ENCODE measurements around the gene CDKN2B-AS1. TPM values are rescaled to one million over a fixed set of nuclear protein-coding genes. Genes with fewer than 3 reads are reported as not detected.

CDKN2B-AS1 gene
- total and polyA plus RNA-seq, 2 donors from 2014 or later = 0.82 TPM; not detected in 1

- FAIRE-seq (no peak), DNase-seq (no peak)
- Histone ChIP-seq H3K4me1 (ENCODE audit: control insufficient read depth in 2 of 3, insufficient read depth in 2 of 3, low read depth in 1 of 3, low read length in 3 of 3) (no peaks in the 10 kb centered on the region), H3K27ac (ENCODE audit: low read depth in 2 of 2, low read length in 2 of 2) (no peak overlapping the region), H3K9me3 (ENCODE audit: control insufficient read depth in 2 of 3, insufficient read depth in 1 of 3, low read length in 3 of 3) (no peaks in the 10 kb centered on the region), H3K9ac (ENCODE audit: low read length in 3 of 3) (no peak overlapping the region), H3K4me3 (ENCODE audit: low read length in 3 of 3) (no peak overlapping the region), H3K27me3 (ENCODE audit: control insufficient read depth, insufficient read depth, low read length) (no peaks in the 10 kb centered on the region), H3K36me3 (ENCODE audit: control insufficient read depth in 2 of 3, insufficient read depth in 3 of 3, low read length in 3 of 3) (no peaks in the 10 kb centered on the region)
- intact Hi-C loops (cut with DNase I) = no loop called here
- TF ChIP-seq CTCF (IDR thresholded peaks at IDR 0.05; ENCODE audit: borderline replicate concordance, extremely low read depth, insufficient read depth) = no peak
Observed at GRCh38 chr9:22157276-22157675, 162.7 kb downstream of the CDKN2B-AS1 start.

DNA sequence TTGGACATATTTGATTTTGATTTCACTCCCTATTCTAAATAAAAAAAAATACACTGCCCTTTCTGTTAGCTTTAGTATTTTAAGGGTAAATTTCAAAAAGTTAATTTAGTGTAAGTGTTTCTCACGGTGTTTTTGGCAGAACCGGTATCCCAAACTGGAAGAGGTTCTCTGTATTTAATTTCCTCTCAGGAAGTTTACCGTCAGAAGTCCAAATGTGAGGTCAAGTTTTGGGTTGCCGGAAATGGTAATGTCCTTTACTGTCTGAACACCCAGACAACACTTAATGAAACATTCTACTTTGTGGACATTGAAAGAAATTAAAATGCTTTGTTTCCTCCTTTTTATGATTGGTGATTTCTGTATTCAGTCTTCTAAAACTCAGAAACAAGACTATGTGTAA lies 163.2 kb downstream of the CDKN2B-AS1 start:
- Histone ChIP-seq H3K9ac (ENCODE audit: low read length in 3 of 3) (no peak overlapping the region), H3K27me3 (ENCODE audit: control insufficient read depth, insufficient read depth, low read length) (no peaks in the 10 kb centered on the region), H3K36me3 (ENCODE audit: control insufficient read depth in 2 of 3, insufficient read depth in 3 of 3, low read length in 3 of 3) (no peaks in the 10 kb centered on the region), H3K9me3 (ENCODE audit: control insufficient read depth in 2 of 3, insufficient read depth in 1 of 3, low read length in 3 of 3) (no peaks in the 10 kb centered on the region), H3K4me3 (ENCODE audit: low read length in 3 of 3) (no peak overlapping the region), H3K4me1 (ENCODE audit: control insufficient read depth in 2 of 3, insufficient read depth in 2 of 3, low read depth in 1 of 3, low read length in 3 of 3) (no peaks in the 10 kb centered on the region), H3K27ac (ENCODE audit: low read depth in 2 of 2, low read length in 2 of 2) (no peak overlapping the region)
- DNase-seq = no peak
- intact Hi-C loops (cut with DNase I) = no loop called here
- no peak for FAIRE-seq
- no peak for TF ChIP-seq CTCF (IDR thresholded peaks at IDR 0.05; ENCODE audit: borderline replicate concordance, extremely low read depth, insufficient read depth)

GRCh38 chr9:22158271-22158670 lies 163.7 kb downstream of the CDKN2B-AS1 start:
- no peak overlapping the region for H3K27ac ChIP-seq (ENCODE audit: low read depth in 2 of 2, low read length in 2 of 2)
- no peaks in the 10 kb centered on the region for H3K36me3 ChIP-seq (ENCODE audit: control insufficient read depth in 2 of 3, insufficient read depth in 3 of 3, low read length in 3 of 3)
- DNase-seq (no peak), FAIRE-seq (no peak)
- no peak overlapping the region for H3K4me3 ChIP-seq (ENCODE audit: low read length in 3 of 3)
- H3K9me3 ChIP-seq (ENCODE audit: control insufficient read depth in 2 of 3, insufficient read depth in 1 of 3, low read length in 3 of 3) = no peaks in the 10 kb centered on the region
- no peak overlapping the region for H3K9ac ChIP-seq (ENCODE audit: low read length in 3 of 3)
- H3K27me3 ChIP-seq (ENCODE audit: control insufficient read depth, insufficient read depth, low read length) = no peaks in the 10 kb centered on the region
- intact Hi-C loops (cut with DNase I) = no loop called here
- H3K4me1 ChIP-seq (ENCODE audit: control insufficient read depth in 2 of 3, insufficient read depth in 2 of 3, low read depth in 1 of 3, low read length in 3 of 3) = no peaks in the 10 kb centered on the region
- TF ChIP-seq CTCF (IDR thresholded peaks at IDR 0.05; ENCODE audit: borderline replicate concordance, extremely low read depth, insufficient read depth) = no peak

DNA sequence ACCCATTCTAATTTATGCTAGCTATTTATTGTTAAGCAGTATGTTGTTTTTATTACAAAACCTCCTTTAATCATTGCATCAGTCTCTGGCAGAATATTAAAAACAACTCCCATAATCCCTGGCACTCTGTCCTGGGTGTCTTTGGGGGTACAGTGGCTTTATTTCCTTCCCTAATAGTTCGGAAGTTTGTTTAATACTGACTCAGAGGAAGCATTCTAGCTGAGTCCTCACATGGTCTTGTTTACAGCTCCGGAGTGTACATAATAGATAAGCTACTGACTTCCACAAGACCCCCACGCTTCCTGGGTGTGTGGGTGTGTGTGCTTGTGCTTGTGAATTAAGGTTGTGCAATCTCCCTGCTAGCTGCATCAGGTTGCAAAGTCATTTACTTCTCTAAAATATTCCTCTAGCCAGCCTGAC lies 164.3 kb downstream of the CDKN2B-AS1 start:
- FAIRE-seq (no peak), DNase-seq (peak in 1 of 5 donors; percentile 7)
- H3K9me3 ChIP-seq (ENCODE audit: control insufficient read depth in 2 of 3, insufficient read depth in 1 of 3, low read length in 3 of 3) = no peaks in the 10 kb centered on the region
- H3K36me3 ChIP-seq (ENCODE audit: control insufficient read depth in 2 of 3, insufficient read depth in 3 of 3, low read length in 3 of 3) = no peaks in the 10 kb centered on the region
- intact Hi-C loops (cut with DNase I) = no loop called here
- no peaks in the 10 kb centered on the region for H3K27me3 ChIP-seq (ENCODE audit: control insufficient read depth, insufficient read depth, low read length)
- TF ChIP-seq CTCF (IDR thresholded peaks at IDR 0.05; ENCODE audit: borderline replicate concordance, extremely low read depth, insufficient read depth) = no peak
- H3K27ac ChIP-seq (ENCODE audit: low read depth in 2 of 2, low read length in 2 of 2) = no peak overlapping the region
- no peaks in the 10 kb centered on the region for H3K4me1 ChIP-seq (ENCODE audit: control insufficient read depth in 2 of 3, insufficient read depth in 2 of 3, low read depth in 1 of 3, low read length in 3 of 3)
- no peak overlapping the region for H3K9ac ChIP-seq (ENCODE audit: low read length in 3 of 3)
- no peak overlapping the region for H3K4me3 ChIP-seq (ENCODE audit: low read length in 3 of 3)

Measured in kidney (tissue), 14 donors.